SK-N-SH treated with all-trans-retinoic acid at 6 μM for 48 hours (cell line): ENCODE measurements around the gene MAGEB17.

Source experiments
- PPARA ChIP-seq: fragments of 250-450 bp; sonication (Bioruptor Pico); IDR thresholded peaks from 2 replicates; pipeline ENCODE4 v1.5.0; 2020; ENCODE audit warnings: mild to moderate bottlenecking, borderline replicate concordance
- ZNF70 ChIP-seq: fragments of 450-650 bp; formaldehyde crosslinking; IDR thresholded peaks from 2 replicates; pipeline ENCODE4 v1.5.0; 2020; ENCODE audit warnings: mild to moderate bottlenecking, moderate library complexity
- TF ChIP-seq, protein P1 (sequence below): fragments of 250-450 bp; sonication (Bioruptor Pico); IDR thresholded peaks from 2 replicates; pipeline ENCODE4 v1.8.0; 2020; ENCODE audit warnings: mild to moderate bottlenecking, moderate library complexity, borderline replicate concordance

DNA sequence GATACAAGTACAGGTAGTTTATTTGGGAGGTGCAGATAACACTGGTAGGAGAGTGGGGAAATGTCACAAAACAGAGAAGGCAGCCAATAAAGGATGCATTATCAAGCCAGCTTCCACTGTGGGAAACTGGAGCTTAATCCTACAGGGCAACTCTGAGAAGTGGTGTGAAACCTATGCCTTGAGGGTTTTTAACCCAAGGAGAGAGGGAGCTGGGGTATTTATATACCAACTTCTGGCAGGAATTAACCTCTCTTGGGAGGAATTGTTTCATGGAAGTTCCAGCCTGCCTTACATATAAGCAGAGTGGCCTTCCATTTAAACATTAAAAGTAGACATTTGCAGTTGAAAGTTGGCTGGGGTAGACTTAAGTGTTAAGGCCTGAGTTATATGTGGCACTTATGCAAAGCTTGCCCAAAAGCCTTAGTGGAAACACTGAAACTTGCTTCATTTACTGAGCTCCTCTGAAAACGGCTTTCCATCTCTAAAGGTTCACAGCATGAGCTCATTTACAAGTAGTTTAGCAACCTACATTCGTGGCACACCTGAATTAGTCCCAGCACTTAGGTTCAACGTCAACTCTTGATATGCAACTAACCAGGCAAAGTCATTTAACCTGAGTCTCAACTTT is 19.2 kb downstream of the MAGEB17 start:
- no peak for TF ChIP-seq ZNF70 (CRISPR knock-in tag)
- TF ChIP-seq PPARA, result no peak
- TF ChIP-seq, protein P1, sequence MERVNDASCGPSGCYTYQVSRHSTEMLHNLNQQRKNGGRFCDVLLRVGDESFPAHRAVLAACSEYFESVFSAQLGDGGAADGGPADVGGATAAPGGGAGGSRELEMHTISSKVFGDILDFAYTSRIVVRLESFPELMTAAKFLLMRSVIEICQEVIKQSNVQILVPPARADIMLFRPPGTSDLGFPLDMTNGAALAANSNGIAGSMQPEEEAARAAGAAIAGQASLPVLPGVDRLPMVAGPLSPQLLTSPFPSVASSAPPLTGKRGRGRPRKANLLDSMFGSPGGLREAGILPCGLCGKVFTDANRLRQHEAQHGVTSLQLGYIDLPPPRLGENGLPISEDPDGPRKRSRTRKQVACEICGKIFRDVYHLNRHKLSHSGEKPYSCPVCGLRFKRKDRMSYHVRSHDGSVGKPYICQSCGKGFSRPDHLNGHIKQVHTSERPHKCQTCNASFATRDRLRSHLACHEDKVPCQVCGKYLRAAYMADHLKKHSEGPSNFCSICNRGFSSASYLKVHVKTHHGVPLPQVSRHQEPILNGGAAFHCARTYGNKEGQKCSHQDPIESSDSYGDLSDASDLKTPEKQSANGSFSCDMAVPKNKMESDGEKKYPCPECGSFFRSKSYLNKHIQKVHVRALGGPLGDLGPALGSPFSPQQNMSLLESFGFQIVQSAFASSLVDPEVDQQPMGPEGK (CRISPR knock-in tag), result no peak
